TTC549 (cell line): ENCODE measurements around the gene SHBG.
"Not testable (repeated sequence)": the region's sequence is repeated elsewhere in the genome, so short reads cannot be mapped to it uniquely, and the experiment has no call there.

Source experiments
- FAIRE-seq: peaks from 2 replicates; lab custom pipeline; 2012; peaks lifted over from hg19 to GRCh38; lab: Jason Lieb, UNC

SHBG gene

DNA sequence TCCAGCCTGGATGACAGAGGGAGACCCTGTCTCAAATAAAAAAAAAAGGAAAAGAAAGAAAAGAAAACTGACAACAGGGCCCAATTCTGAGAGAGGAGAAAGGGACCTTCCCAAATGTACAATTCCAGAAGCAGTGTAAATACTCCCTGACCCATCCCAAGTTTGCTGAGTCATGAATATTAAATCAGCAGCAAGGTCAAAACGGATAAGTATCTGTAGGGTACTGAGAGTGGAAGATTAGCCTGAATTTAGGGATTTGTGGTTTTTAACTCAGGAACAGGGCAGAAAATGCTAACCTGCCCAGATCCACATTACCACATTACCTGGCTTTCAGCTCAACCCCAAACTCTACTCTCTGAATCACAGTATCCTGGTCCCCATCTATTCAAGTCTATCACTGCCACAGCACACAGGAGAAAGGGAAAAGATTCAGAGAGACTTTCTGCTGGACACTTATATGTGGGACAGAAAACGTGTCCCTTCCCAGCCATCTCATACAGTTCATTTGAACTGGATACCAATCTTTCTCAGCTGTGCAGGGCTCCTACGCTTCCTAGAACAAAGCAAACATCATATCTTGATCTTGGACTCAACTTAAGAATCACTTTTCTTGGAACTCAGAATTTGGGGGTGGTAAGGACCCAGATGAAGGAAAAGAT is 18.2 kb upstream of the SHBG start:
- FAIRE-seq = no peak

DNA sequence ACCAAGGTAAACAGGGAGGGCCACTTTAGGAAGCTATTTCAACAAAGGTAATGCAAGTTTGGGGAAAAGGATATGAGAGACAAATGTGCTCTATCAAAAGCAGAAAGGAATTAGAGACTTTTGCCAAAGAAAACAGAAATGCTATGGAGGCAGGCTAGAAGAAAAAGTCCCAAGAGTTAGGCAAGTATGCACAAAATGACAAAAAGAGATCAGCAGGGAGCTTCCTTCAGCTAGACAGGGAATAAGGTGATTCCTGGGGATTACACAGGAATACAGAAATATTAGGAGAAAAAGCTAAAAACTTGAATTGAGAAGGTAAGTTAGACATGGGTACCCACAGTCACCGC is 17.7 kb upstream of the SHBG start:
- FAIRE-seq = no peak

DNA sequence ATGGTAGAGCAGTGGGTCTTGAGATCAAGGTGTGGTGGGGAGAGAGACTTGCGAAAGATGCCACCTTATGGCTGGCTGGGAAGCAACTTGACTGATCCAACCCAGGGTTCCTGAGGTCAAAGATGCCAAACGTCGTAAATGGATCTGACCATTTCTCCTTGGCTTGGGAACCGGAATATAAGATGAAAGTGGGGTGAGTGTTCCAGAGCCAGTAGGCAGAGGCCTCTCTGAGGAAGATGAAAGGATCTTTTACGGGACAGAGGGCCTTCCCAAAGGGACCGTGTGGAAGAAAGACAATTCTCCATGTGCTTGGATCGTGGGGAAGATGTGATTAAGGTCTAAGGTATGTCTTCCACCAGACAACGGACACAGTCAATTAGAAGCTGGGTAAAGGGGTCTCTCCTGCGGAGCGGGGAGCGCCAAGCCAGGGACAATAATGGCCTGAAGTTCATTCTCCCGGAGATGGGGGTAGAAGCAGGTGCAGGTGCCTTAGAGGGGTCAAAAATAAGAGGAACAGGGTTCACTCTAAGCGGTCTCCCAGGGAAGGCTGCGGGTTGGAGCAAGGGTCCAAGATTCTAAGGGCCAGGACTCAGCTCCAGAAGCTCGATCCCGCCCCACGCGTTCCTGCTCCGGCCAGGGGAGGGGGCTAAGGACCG is 16.0 kb upstream of the SHBG start:
- no peak for FAIRE-seq

DNA sequence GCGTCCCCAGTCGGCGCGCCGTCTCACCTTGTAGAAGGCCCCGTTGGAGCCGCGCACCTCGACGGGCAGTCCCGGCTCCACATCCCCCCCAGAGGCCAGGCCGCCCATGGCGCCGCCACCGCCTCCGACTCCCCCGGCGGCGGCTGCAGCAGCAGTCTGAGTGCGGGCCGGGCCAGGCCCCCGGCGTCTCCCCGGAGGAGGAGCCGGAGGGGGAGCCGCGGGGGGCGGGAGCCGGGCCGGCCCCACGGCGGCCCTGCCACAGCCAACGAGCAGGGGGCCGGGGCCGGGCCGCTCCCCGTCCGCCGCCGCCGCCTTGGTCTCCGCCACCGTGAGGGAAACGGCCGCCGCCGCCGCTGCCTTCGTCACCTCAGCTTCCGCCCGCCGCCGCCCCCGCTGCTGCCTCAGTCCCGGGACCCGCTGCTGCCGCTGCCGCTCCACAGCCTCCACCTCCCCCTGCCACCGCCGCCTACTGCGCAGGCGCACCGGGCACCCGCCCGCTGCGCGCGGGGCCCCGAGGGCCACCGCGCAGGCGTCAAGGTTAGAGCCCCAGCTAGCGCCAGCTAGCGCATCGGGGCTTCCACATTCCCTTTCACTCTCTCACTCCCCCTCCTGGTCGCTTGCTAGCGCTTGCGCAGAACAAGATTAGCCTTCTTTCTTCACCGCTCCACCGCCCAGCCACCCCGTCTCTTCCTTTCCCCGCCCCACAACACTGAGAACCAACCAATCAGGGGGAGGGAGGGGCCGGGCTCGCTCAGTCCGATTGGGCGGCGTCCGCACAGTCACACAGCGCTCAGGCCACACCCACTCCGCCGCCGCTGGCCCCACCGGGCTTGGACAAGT is 15.3 kb upstream of the SHBG start, which contains the start of gene FXR2:
FXR2 (minus strand) TSS at position 473 of the 840 bp plus-strand sequence; CDS start at position 108, 365 bp downstream.
- peak; percentile 94 for FAIRE-seq

DNA sequence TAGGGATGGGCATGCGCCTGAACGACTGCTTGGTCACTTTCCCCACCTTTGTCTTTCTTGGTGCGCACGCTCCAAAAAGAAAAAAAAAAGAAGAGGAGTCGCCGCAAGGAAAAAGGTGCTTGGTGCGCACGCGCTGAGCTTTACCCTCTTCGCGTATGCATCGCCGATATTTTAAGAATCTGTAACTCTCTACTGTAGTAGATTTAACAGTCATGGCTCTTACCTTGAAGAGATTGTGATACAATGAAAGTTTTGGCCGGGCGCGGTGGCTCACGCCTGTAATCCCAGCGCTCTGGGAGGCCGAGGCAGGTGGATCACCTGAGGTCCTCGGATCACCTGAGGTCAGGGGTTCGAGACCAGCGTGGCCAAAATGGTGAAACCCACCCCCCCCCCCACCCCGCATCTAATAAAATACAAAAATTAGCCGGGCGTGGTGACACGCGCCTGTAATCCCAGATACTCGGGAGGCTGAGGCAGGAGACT is 14.6 kb upstream of the SHBG start:
- no peak for FAIRE-seq

DNA sequence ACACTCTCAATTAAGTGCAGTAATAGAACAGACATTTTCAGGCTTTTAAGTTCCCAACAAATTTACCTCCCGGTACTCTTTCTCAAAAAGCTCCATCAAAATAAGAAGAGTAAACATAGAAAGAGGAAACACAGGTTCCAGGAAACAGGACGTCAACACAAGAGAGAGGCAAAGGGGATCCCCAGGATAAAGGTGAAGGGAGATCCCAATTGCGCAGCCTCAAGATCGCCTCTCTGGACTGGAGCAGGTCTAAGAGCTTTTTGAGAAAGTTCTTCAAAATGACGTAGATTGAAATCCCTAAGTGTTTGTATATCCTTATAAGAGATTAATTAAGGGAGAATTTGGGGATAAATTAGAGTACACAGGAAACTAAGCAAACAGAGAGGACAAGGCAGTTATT is 11.3 kb upstream of the SHBG start:
- FAIRE-seq = no peak

DNA sequence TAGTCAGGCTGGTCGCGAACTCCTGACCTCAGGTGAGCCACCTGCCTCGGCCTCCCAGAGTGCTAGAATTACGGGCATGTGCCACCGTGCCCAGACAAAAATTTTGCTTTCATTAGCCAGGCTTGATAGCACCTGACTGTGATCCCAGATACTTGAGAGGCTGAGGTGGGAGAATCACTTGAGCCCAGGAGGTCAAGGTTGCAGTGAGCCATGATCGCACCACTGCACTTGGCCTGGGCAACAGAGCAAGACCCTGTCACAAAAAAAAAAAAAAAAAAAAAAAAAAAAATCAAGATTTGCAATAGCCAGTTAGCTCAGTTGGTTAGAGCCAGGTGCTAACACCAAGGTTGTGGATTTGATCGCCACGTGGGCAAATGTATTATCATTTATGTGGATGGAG is 9.1 kb upstream of the SHBG start:
- FAIRE-seq = no peak

DNA sequence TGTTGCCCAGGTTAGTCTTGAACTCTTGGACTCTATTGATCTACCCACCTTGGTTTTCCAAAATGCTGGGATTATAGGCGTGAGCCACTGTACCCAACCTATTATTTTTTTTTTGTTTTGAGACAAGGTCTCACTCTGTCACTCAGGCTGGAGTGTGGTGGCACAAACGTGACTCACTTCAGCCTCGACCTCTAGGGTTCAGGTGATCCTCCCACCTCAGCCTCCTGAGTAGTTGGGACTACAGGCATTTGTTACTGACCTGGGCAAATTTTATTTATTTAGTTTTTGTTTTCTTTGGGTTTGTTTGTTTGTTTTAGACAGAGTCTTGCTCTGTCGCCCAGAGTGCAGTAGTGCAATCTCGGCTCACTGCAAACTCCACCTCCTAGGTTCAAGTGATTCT is 6.3 kb upstream of the SHBG start:
- no peak for FAIRE-seq

DNA sequence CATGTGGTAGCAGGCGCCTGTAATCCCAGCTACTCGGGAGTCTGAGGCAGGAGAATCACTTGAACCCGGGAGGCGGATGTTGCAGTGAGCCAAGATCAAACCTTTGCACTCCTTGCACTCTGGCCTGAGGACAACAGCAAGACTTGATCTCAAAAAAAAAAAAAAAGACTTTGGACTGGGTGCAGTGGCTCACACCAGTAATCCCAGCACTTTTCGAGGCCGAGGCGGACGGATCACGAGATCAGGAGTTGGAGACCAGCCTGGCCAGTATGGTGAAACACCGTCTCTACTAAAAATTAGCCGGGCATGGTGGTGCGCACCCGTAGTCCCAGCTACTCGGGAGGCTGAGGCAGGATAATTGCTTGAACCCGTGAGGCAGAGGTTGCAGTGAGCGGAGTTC is 4.2 kb upstream of the SHBG start:
- FAIRE-seq = not testable (repeated sequence)

DNA sequence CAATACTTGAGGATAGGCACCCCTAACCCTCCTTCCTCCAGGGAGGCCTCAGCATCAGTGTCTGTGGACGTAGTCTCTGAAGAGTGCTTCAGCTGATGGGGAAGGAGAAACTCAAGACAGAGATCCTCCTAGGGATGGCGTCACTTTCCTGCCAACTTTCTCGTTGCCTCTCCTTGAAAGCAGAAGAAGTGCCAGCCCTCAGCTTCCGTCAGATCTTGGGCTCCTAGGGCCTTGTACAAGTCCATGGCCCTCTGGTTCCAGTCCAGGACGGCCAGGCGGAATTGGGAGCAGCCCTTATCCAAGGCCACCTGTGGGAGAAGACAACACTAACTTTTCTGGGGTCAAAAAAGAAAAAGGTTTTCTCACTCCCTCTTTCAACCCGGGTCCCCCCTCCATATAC is 3.6 kb upstream of the SHBG start:
- no peak for FAIRE-seq

DNA sequence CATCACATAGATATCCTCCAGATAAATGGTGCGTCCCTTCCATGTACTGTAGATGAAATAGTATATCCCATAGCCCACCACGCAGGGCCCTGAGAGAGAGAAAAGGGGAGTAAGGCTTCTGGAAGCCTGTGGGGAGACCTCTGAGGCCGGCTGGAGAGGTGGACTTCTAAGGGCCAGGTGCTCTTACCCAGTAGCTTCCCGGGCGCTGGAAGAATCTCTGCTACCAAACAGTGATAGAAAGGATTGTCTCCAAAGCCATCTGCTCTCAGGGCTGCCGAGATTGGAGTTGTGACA is 3.0 kb upstream of the SHBG start:
- no peak for FAIRE-seq

DNA sequence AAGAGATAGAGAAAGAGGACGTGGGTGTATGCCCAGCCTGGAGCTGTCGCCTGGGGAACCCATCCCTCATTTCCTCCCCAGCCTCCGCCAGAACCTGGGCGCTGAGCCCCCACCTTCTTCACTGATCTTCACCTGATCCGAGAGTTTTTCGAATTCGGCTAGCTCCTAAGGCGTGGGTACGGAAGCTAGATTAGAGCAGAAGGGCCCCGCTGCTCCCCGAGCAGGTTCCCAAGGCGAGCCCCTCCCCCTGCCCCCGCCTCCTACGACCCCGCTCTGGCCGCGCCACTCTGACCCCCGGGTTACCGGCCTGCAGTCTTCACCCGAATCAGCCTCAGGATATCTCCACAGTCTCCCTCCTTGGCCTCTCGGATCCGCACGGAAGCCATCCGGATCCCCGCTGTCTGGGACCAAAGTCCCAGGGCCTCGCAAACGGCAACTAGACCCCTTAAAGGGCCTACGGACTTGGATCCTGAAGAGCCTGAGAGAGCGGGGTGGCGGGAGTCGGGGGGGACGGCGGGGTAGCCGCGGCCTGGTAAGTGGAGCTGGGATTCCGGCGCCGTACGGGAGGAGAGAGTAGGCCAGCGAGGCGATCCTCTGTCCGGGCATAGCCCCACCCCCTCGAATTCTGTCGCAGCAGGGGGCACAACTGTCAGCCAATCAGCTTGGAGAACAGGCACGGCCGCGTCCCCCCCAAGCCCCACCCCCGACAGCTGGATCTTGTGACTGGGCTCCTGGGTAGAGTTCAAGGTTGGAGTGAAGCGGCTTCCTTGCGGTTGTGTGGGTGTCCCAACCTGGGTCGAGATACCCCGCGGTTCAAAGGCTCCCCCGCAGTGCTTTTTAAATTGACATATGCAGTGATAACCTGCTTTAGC is 2.4 kb upstream of the SHBG start, which contains the start of gene SAT2:
SAT2 (minus strand) TSS at position 572 of the 872 bp plus-strand sequence; CDS start at position 386, 186 bp downstream.
- peak; percentile 32 for FAIRE-seq

DNA sequence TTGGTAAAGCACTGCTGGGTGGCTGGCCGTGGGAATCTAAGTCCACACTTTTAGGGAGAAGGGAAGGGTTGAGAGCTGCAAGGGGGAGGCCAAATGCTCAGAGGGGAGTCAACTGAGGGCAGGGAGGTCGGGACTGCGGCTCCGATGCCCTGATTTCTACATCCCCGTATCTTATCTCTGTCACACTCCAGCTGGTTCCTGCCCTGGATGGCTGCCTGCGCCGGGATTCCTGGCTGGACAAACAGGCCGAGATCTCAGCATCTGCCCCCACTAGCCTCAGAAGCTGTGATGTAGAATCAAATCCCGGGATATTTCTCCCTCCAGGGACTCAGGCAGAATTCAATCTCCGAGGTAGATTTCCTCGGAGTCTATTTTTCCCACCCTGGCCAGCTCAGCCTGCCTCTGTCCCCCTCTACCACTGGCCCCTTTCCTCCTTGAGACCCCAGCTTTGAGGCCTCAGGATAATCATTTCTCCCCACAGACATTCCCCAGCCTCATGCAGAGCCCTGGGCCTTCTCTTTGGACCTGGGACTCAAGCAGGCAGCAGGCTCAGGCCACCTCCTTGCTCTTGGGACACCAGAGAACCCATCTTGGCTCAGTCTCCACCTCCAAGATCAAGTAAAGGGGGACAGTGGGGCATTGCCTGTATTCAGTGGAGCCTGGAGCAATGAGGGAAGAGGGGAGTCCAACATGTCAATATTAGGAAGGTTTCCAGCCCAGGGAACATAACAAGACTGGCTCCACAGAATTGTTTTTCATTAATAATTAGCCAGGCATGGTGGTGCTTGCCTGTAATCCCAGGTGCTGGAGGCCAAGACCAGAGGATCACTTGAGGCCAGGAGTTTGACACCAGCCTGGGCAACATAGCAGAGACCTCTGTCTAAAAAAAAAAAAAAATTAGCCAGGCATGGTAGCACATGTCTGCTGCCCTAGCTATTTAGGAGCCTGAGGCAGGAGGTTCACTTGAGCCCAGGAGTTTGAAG is 1.8 kb downstream of the SHBG start:
- FAIRE-seq = no peak

DNA sequence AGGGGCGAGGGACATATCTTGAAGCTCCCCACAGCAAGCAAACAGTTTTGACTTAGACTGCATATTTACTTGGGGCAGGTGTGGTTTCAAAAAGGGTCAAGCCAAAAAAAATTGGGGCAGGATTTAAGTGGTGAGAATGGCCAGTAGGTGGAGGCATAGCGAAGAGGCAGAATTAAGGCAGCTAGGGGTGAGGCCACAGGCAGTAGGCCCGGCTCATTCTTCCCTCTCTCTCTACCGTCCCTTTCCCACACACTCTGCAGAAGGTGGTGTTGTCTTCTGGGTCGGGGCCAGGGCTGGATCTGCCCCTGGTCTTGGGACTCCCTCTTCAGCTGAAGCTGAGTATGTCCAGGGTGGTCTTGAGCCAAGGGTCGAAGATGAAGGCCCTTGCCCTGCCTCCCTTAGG is 2.6 kb downstream of the SHBG start:
- no peak for FAIRE-seq

DNA sequence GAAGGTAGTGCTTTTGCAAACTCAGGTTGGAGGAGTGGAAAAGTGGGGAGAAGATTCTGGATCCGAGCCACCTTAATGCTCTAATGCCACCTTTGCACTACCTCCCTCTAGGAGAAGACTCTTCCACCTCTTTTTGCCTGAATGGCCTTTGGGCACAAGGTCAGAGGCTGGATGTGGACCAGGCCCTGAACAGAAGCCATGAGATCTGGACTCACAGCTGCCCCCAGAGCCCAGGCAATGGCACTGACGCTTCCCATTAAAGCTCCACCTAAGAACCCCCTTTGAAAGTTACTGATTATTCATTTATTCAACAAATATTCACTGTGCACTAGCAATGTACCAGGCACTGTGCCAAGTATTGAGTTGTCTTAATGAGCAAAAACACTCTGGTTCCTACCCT is 3.2 kb downstream of the SHBG start:
- no peak for FAIRE-seq

DNA sequence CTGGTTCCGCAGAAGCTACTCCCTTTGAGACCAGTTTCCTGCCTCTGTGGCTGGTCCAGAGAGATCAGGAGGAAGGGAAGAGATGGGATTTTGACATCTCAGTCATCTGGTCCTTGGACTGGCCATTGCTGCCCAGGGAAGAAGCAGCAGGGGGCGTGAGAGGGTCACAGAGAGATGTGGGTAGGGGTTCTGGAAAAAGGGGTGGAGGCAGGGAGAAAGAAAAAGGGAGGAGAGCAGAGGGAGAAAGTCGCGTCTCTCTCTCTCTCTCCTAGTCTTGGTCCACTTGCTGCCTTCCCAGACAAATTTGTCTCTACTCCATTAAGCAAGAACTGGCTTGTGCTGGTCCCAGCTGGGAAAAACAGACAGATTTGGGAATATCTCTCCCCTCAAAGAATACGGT is 4.4 kb downstream of the SHBG start:
- no peak for FAIRE-seq

DNA sequence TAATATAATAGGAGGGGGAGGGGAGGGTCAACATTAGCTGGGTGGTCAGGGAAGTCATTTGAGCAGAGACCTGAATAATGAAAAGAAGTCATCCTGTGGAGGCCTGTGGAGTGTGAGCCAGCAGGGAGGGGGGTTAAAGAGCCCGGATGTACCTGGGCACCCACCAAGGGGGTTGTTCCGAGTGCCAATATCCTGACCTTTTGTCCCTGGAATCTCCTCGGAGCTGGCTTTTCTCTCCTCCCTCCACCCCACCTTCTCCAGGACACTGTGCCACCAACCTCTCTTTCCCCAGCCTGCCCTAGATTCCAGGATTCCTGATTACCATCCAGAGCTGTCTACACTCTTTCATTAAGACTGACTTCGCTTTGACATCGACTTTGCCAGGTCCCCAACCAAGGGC is 6.2 kb downstream of the SHBG start:
- FAIRE-seq = no peak

DNA sequence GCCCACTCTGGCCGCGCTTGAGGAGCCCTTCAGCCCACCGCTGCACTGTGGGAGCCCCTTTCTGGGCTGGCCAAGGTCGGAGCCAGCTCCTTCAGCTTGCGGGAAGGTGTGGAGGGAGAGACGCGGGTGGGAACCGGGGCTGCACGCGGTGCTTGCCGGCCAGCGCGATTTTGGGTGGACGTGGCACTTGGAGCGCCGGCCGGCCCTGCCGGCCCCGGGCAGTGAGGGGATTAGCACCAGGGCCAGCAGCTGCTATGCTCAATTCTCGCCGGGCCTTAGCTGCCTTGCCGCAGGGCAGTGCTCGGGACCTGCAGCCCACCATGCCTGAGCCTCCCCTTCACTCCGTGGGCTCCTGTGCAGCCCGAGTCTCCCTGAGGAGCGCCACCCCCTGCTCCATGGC is 10.8 kb downstream of the SHBG start:
- no peak for FAIRE-seq

DNA sequence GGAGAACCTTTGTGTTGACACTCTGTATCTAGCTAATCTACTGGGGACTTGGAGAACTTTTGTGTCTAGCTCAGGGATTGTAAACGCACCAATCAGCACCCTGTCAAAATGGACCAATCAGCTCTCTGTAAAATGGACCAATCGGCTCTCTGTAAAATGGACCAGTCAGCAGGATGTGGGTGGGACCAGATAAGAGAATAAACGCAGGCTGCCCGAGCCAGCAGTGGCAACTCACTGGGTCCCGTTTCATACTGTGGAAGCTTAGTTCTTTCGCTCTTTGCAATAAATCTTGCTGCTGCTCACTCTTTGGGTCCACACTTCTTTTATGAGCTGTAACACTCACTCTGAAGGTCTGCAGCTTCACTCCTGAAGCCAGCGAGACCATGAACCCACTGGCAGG is 11.7 kb downstream of the SHBG start:
- FAIRE-seq = not testable (repeated sequence)

DNA sequence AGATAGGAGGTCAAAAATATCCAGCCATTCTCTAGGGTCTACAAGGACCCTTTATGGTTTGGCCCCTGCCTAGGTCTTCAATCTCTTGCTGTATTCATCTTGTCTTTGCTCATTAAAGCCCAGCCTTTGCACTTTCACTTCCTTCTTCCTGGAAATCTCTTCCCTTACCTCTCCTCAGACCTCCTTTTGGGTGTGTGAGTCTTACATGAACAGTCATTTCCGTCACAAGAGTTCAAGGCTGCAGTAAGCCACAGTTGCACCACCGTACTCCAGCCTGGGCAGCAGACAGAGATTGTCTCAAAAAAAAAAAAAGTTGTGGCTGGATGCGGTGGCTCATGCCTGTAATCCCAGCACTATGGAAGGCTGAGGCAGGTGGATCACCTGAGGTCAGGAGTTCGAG is 14.8 kb downstream of the SHBG start:
- no peak for FAIRE-seq

DNA sequence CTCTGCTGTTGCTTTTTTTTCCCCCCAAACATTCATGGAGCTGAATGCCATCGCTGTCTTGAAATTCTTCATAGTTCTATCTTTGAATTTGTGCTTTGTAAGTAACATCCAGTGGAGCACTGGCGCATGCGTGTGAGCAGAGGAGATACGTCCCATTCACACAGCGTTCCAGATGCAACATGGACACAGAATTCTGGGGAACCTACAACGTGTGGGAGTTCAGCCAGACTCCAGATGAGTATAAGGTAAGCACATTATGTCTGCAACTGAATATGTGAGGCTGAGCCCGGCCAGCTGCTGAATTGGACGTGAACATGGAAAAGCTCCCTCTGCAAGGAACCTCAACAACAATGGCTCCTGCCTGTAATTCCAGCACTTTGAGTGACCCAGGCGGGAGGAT is 16.5 kb downstream of the SHBG start:
- FAIRE-seq = no peak
